ENCODE measurements around the gene PTPRN2. TPM values are rescaled to one million over a fixed set of nuclear protein-coding genes. Genes with fewer than 3 reads are reported as not detected.

Gene PTPRN2
- total and polyA plus RNA-seq, 2 of the 13 experiments (the other 11 are each of a cell fraction or from before 2014, with no cell fraction given), result 2.5 to 24.2 TPM

GRCh38 chr7:158590181-158590530 is 2.5 kb upstream of the PTPRN2 start (continued):
- TF ChIP-seq ZBTB40 (IDR thresholded peaks at IDR 0.05) (no peak), ZBTB40 (CRISPR knock-in tag; IDR thresholded peaks at IDR 0.05) (no peak), SKIL (CRISPR knock-in tag; IDR thresholded peaks at IDR 0.05; ENCODE audit: borderline replicate concordance) (no peak), IRF9 (CRISPR knock-in tag; IDR thresholded peaks at IDR 0.05; ENCODE audit: borderline replicate concordance) (no peak), ZNF737 (CRISPR knock-in tag; IDR thresholded peaks at IDR 0.05; ENCODE audit: borderline replicate concordance) (peak; percentile 42; the same call in 1 of the 2 replicates)
